NCI-H128 (cell line): Measurements from ENCODE around the gene GNAT1.
"Not testable (repeated sequence)": the region's sequence is repeated elsewhere in the genome, so short reads cannot be mapped to it uniquely, and the experiment has no call there.

Experiments
- DNase-seq: peaks from one replicate; lab custom pipeline; 2025; ENCODE audit not compliant: unreplicated experiment; lab: John Stamatoyannopoulos, UW

GNAT1 gene

DNA sequence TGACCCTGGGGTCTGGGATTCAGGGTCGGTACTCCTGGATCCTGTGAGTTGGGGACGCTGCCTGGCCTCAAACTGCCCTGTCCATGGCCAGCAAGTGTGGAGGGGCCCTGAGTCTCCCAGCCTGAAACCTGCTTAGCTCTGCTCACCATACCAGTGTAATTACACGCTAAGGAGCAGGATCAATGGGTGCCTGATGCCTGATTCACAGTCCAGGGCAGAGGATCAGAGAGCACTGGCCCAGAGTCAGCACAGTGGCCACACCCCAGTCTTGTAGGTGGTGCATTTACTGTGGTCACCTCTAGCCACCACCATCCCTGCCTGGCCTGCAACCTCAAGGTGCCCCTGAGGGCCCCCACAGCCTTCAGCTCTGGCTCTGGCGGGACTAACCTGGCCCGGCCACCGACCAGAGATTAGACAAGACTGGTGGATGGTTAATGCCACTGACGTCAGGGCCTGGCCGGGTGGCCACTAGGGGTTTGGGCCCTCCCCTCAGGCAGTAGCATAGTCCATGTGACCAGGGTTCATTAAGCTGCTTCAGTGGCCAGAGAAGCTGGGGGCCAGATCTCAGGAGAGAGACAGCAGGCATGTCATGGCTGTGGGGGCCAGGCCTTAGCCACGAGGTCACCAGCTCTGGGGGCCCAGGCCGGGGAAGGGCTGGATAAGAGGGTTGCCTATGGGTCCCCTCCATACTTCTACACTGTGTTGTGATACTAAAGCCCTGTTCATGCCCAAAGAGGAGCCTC, 10.3 kb downstream of the GNAT1 start:
- no peak for DNase-seq

DNA sequence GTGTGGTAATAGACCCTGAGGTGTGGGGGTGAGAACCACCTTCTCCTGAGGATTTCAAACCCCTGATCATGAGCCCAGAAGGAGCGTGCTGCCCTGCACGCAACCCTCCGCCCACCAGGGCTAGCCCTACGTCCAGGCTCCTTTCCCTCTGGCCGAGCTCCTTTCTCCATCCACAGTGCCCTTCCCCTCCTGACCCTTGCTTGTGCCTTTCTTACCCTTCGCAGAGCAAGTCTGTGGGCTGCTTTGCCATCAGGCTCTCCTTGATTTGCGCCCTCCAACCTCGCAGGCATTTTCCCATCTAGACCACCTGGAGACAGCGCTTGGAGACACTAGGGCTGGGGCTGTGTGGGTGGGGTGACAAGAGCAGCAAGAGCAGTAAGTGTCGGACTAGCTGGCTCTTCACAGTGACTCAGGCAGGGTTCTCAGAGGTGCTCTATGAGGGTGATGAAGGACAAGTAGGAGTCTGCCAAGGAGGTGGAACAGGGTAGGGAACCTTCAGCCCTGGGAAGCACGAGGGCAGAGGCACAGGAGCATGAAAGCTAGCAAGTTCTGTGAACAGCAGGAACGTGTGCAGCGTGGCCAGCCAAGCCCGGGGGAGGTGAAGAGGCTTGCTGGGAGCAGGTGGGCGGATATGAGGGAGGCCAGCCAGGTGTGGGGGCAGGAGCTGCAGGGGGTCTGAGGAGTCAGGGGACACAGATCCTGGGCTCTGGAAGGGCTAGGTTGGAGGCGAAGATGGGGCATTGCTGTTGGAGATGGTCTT, 11.1 kb downstream of the GNAT1 start:
- no peak for DNase-seq

DNA sequence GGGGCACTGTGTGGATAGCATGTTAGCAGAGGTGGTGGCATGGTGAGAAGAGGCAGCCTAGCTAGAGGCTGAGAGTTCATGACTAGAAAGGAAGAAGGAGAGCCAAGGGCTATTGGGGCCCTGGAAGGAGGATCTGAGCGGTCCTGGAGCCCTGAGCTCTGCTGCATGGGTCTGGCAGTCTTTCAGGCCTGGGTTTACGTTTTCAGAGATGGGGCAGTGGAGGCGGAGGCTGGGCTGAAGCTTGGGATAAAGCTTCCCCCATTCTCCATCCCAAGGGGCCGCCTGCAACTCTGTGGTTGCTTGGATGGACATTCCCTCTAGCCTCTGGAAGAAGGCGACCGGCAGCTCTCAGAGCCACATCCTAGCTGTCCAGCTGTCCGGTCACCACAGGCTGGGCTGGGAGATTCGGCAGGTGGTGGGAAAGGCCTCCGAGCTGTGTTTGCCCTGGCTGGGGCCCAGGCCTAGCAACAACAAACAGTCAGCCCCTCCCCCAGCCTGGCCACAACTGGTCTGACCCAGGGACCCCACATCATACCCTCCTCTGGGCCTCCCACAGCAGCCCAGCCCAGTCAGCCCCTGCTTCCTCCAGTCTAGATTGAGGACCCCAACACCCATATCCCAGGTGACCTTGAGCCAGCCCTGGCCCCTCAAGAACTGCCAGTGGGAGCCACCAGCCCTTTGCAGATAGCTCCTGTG, 11.9 kb downstream of the GNAT1 start:
- no peak for DNase-seq

DNA sequence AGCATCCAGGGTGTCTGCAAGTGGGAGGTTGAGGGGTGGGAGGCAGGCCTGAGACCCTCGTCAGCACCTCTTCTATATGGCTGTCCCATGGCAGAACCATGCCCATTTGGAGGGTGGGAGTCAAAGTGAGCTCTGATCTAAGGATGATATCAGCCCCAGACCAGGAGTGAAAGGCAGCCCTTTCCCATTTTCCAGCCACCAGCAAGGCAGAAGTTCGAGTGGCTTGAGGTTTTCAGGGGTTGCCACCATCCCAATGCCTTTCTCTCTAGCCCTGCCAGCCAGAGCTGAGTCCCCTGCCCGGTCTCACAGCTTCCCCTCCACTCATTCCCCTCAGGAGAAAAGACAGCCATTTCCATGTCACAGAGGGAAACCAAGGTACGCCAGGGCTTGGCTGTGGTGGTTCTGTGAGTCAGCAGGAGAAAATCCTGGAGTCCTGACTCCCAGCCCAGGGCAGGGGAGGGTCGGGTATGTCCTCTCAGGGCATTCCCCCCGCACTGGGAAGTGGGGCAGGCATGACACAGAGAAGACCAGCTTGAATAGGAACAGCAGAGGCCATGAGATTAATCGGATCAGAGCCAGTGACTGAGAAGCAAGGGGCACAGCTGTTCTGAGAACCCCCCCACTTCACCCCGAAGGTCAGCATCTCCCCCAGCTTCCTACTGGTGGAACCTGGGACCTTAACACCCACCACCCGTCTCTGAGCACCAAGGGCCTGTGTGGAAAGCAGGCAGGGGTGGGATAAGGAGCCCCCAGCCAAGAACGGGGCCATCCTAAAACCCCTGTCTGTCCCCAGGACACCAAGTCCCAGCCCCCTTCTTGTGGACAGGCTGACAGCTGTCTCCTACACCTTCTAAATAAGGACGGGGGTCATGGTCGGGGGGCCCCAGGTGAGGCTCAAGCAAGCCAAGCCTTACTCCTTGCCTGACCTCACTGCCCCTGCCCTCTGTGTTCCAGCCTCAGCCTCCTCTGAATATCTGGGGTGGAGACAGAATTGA, 12.7 kb downstream of the GNAT1 start:
- DNase-seq: no peak

DNA sequence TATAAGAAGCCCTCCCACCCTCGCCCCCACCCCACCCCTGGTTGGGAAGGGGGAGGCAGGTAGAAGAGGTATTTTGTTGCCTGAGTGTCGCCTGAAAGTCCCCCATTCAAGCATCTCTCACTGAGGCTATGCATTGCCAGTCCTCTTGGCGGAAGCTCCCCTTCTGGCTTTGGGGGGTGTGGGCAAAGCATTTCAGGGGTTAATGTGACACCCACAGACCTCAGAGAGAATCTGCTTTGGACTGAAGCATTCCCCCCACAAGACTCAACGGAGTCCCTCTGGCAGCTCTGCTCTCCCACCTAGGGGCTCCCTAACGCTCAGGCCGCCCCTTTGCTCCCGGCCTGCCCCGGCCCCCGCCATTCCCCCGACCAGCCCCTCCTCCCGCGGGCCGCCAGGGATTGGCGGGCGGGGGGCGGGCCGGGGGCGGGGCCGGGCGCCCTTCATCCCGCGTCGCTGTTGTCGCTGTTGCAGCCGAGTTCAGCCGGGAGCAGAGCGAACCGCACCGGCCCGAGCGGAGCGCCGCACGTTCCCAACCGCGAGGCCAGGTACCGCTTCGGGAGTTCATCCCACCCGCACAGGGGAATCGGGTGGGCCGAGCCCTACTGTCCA, 13.5 kb downstream of the GNAT1 start, which contains the start of gene SLC38A3:
TSS of gene SLC38A3 (plus strand) at position 468 of the 609 bp plus-strand sequence. CDS start 8,929 bp downstream, outside the sequence.
- no peak for DNase-seq

DNA sequence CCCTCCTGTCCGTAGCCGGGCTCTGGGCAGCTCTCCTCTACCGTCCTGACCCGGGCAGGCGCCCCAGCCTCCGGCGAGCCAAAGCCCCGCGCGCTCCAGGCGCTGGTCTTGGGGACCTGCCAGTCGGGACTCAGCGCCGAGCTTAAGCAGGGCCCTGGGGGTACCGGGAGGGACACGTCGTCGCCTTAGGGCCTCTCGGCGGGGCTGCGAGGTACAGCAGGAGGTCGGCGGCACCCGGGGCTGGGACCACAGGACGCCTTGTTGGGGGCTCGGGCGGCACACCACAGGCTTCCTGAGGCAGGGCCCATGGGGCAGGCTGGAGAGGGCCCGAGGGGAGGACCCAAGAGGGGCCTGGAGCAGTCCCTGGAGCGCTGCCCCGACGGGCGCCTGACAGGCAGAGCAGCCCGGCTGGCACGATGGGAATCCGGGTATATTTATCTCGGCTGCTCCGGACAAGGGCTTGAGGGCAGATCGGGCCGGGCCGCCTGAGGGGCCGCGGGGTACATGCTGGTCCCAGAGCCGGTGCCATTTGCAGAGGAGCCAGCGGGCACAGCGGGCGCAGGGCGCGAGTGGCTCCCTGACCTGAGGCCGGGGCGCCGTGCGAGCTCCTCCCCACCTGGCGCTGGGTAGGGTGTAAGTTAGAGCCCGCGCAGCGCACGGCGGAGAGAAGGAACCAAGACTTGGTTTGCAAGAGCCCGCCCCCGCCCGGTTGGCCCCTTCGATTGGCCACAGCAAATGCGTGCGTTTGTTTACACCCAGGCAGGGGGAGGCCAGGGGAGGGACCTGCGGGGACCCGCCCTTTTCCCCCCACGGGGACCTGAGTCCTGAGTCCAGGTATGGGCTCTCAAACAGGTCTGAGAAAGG, 14.2 kb downstream of the GNAT1 start:
- DNase-seq: no peak

DNA sequence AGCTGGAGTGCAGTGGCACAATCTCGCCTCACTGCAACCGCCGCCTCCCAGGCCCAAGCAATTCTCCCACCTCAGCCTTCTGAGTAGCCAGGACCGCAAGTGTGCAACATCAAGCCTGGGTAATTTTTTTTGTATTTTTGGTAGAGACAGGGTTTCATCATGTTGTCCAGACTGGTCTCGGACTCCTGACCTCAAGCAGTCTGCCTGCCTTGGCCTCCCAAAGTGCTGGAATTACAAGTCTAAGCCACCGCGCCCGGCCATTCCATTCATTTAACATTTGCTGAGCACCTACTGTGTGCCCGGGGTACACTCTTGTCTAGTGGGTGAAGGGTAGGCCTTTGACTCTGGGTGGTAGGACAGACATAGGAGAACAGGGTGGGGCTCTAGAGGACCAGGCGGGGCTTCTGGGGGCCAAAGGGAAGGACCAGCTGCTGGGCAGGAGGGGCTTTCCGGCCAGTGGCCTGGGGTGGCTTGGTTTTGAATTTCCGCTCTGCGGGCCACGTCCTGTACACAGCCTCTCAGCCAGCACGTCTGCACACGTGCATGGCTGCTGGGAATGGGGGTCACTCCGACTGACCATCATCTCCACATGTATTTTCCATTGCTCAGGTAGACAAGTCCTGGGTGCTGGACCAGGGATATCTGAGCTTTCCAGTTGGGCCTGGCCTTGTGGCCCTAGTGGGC, 16.1 kb downstream of the GNAT1 start:
- DNase-seq: no peak

DNA sequence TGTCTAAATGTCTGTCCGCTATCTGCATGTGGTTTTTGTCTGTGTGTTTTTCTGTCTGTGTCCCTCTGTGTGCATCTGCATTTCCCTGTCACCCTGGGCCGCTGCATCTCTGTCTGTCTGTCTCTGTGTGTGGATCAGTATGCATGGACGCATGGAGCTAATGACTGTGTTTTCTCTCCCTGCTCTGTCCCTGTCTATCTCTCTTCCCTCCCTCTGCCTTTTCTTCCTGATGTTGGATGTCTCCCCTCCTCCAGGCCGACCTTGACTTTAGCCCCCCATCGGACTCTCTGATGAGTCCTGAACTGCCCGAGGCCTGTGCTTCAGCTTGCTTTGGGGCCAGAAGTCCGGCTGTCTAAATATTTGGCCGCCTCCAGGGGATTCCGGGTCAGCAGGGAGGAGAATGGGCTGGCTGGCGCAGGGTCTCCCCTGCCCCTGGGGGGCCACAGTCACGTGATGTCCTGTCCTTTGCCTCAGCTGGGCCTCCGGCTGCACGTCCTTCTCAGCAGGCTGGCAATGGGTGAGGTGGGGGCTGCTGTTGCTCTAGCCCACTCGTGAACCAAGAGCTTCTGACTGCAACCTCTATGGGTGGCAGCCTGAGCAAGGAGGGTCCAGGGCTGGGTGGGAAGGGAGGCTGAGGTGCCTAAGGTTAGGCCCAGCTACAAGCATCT, 17.4 kb downstream of the GNAT1 start:
- DNase-seq: no peak

DNA sequence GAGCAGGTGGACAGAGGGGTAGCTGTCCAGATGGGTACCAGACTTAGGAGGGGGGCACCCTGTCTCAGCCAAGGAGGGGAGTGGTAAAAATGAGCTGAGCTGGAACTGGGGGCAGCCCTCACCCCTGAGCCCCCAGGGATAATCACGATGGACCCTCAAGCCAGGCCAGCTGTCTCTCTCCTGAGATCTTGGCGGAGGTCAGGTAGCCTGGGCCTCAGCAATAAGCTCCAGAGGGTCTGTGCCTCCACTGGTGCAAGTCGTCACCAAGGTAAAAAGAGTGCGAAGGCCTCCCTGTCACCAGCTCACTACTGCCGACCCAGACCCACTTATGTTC, 18.7 kb downstream of the GNAT1 start:
- DNase-seq: no peak

DNA sequence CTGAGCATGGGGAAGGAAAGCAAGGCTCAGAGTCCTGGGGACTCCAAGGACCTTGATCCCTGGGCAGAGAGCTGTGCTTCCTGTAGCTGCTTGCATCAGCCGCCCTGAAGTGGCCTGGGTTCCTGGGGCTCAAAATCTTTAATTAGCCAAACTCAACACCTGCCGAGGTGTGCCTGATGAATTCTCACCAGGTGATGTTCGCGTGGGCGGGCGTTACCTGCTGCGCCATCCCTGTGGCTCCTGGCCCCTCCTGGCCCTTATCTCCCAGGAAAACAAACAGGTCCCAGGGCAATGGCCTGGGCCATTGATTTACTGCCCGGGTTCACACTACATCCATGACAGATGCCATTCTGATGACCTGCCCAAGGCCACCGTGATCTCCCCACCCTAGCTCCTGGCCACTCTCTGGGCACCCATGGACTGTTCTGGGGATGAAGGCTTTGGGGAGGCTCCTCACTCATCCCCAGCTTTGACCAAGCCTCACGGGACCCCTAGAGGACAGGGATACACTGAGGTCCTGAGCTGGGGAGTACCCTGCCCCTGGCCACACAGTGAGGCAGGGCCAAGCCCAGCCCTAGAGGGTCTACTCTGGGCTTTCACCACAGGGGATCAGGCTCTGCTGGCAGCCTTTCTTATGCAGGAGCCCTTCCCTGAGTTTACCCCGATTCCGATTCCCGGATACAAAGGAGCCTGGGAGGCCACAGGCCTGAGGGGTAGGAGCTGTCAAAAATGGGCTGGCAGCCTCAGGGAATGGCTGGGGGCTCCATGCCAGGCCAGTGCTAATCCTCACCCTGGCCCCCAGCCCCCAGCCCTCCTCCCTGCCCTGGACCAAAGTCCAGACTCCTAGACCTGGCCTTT, 19.3 kb downstream of the GNAT1 start:
- no peak for DNase-seq

DNA sequence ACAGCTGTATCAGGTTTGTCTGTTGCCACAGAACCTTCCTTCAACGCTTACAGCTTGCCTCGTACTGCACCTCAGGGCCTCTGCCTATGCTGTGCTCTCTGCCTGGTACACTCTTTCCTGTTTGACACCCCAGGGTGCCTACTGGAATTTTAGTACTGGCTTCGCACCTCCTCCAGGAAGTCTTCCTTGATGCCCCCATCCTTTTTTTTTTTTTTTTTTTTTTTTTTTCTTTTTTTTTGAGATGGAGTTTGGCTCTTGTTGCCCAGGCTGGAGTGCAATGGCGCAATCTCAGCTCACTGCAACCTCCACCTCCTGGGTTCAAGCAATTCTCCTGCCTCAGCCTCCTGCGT, 19.9 kb downstream of the GNAT1 start:
- not testable (repeated sequence) for DNase-seq

DNA sequence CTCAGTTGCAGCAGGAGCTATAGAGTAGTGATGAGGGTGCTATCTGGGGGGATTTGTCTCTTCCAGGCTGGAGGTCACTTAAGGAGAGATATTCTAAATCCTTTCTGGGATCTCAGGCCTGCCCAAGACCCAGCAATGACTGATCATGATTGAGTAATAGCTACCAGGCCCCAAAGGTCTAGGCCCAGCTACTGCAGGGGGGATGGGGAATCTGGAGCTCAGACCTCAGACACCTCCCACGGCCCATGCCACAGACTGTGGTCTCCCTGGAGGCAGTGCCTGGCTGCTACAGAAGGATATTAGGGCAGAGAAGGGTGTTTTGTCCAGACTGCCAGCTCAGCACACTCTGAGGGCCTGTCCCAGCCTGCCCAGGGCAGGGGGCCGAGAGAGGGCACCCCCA, 20.5 kb downstream of the GNAT1 start:
- DNase-seq: no peak

DNA sequence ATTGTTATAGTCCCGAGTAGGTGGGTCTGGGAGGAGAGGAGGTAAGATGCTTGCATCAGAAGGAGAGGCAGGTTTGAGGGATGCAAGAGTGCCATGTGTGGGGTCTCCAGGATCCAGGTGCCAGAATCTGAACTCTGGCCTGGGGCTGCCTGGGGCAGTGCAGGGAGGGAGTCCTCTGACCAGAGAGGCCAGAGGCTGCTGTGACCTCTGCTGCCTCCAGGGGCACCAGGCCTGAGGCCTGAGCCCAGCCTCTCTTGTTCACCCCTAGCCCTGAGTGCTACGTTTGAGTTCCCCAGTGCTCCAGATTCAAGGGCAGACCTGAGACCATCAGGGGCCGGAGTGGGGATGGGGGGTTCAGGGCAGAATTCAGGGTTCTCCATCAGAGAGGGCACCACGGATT, 21.1 kb downstream of the GNAT1 start:
- no peak for DNase-seq

DNA sequence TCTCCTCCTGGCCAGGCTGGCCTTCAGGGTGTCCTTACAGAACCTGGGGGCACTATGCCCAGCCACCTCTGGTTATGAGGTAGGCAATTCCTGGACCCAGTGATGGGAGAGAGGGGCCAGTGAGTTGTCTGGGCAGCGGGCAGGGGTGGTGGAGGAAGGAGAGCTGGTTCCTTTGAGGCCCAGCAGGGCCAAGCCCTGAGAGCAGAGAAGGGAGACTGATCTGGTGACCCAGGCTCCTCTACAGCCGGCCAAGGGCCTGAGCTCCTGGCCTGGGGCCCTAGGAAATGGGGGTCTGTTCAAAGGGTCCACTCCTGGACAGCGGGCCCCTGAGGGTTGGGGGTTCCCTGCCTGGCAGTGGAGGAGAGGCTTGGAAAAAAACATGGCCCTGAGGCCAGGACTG, 21.6 kb downstream of the GNAT1 start:
- DNase-seq: no peak

DNA sequence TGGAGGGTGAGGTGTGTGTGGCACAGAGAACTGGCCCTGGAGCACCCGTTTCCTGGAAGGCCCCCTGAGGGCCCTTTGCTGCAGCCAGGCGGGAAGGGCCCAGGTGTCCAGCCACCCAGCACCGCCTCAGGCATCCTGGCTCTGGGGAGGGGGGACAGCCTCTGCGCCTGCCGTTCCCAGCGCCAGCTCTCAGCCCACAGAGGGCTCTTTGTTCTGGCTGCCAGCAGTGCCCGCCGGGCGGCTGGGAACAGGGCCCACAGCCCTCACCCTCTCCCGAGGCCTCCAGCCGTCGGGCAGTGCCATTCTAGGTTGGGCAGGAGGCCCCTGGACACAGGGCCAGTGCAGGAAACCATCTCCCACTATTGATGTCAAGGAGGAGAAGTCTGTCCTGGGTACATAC, 22.0 kb downstream of the GNAT1 start:
- DNase-seq: no peak

DNA sequence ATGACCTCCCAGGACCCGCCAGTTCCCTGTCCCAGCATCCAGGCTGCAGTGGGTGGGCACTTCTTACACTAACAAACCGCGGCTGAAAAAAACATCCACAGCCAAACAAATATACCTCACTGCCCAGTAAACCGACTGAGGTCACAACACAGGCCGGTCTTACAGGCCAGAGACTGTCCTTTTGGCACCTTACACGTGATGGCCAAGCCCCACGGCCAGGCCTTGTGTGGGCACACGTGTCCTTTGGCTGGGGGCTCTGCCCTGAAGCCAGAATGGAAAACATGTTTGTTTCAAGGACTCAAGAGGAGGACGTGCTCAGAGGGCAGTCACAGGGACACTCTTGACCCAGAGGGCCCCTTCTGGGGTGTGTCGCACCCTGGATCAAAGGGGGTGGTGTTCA, 23.4 kb downstream of the GNAT1 start:
- no peak for DNase-seq

DNA sequence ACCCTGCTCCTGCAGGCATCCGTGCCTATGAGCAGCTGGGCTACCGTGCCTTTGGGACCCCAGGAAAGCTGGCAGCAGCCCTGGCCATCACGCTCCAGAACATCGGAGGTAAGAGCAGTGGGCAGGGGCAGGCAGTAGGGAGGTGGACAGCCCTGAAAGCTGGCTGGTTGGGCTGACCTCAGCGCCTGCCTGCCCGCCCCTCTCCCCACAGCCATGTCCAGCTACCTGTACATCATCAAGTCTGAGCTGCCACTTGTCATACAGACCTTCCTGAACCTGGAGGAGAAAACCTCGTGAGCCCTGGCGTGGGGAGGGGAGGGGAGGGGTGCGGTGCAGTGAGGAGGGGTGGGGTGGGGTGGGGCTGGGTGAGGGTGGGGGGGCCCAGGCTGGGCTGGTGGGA, 24.1 kb downstream of the GNAT1 start:
- DNase-seq: no peak

DNA sequence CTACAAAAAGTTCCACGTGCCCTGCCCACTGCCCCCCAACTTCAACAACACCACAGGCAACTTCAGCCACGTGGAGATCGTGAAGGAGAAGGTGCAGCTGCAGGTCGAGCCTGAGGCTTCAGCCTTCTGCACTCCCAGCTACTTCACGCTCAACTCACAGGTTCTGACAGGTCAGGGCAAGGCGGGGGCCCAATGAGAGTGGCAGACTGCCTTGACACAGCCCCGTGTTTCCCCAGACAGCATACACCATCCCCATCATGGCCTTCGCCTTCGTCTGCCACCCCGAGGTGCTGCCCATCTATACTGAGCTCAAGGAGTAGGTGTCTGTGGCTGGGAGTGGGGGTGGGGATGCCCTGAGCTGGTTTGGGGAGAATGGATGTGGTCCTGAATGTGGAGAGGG, 26.3 kb downstream of the GNAT1 start:
- no peak for DNase-seq
